B cell (primary cell): ENCODE data around the gene ANO9.

ENCODE experiments used
- EZH2 ChIP-seq: IDR thresholded peaks from 2 replicates; pipeline ENCODE4 v1.6.1; 2012; ENCODE audit warnings: borderline replicate concordance, low read depth, mild to moderate bottlenecking, moderate library complexity, low read length; ENCODE audit not compliant: insufficient read depth, poor library complexity, severe bottlenecking
- TF ChIP-seq, protein P1 (sequence below): fragments of 200-600 bp; IDR thresholded peaks from one replicate; pipeline ENCODE4 v1.8.0; 2022; ENCODE audit warnings: antibody characterized with exemption, mild to moderate bottlenecking

DNA sequence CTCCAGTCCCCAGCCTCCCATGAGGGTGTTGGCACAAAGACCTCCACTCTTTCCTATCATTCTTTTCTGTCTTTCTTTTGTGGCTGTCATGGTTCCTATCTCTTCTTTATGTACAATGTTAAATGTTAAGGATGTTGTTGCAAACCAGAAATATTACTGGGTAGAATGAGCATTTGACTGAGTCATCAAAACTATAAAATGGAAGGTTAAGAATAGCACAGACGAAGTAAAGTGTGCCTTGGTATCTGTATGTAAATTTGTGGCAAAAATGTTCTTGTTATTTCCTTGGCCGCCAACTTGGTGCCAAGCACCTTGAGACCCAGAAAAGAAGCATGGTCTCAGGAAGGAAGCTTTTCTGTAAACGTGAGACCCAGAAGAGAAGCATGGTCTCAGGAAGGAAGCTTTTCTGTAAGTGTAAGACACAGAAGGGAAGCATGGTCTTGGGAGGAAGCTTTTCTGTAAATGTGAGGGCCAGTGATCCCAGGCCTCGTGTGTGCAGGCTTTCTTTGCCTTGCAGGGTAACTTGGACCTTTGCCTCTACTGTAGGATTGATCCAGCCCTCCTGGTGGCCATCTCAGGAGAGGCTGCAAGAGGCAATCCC, 54.5 kb downstream of the ANO9 start:
- TF ChIP-seq, protein P1, sequence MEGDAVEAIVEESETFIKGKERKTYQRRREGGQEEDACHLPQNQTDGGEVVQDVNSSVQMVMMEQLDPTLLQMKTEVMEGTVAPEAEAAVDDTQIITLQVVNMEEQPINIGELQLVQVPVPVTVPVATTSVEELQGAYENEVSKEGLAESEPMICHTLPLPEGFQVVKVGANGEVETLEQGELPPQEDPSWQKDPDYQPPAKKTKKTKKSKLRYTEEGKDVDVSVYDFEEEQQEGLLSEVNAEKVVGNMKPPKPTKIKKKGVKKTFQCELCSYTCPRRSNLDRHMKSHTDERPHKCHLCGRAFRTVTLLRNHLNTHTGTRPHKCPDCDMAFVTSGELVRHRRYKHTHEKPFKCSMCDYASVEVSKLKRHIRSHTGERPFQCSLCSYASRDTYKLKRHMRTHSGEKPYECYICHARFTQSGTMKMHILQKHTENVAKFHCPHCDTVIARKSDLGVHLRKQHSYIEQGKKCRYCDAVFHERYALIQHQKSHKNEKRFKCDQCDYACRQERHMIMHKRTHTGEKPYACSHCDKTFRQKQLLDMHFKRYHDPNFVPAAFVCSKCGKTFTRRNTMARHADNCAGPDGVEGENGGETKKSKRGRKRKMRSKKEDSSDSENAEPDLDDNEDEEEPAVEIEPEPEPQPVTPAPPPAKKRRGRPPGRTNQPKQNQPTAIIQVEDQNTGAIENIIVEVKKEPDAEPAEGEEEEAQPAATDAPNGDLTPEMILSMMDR, result no peak
- TF ChIP-seq EZH2, result no peak
